Measurements from ENCODE around the gene OR5K4. TPM values are rescaled to one million over a fixed set of nuclear protein-coding genes. Genes with fewer than 3 reads are reported as not detected.
A peak's percentile ranks its signal among the peaks of the same experiment; 100 is the strongest.

The OR5K4 gene
- total and polyA plus RNA-seq, 2 donors (not counting 3 experiments of a cell fraction or from before 2014, with no cell fraction given): not detected

GRCh38 chr3:98398513-98398912, 44.9 kb downstream of the OR5K4 start:
- Histone ChIP-seq H3K9me3 (replicated peaks; ENCODE audit: control insufficient read depth, insufficient read depth, low read length) (no peaks in the 10 kb centered on the region), H3K79me2 (ENCODE audit: control insufficient read depth, insufficient read depth, low read length) (no peaks in the 10 kb centered on the region), H2AFZ (ENCODE audit: low read depth, low read length) (no peak overlapping the region), H3K27ac (ENCODE audit: insufficient read depth, low read depth, low read length) (no peak overlapping the region), H3K4me2 (ENCODE audit: insufficient read depth, low read length) (no peak overlapping the region), H3K9me1 (replicated peaks; ENCODE audit: control insufficient read depth, extremely low read depth, insufficient read depth, low read length) (no peaks in the 10 kb centered on the region), H3K9ac (replicated peaks; ENCODE audit: extremely low read depth, insufficient read depth, low read length) (no peak overlapping the region), H4K20me1 (replicated peaks; ENCODE audit: control insufficient read depth, extremely low read depth, insufficient read depth, low read length) (no peaks in the 10 kb centered on the region), H3K4me1 (ENCODE audit: control insufficient read depth, extremely low read depth, insufficient read depth, low read length) (no peaks in the 10 kb centered on the region), H3K27me3 (ENCODE audit: control insufficient read depth in 2 of 2, insufficient read depth in 2 of 2, low read length in 2 of 2) (no peaks in the 10 kb centered on the region), H3K4me3 (replicated peaks in 1 of 3; ENCODE audit: insufficient read depth in 1 of 3, low read depth in 1 of 3, low read length in 3 of 3) (no peak overlapping the region), H3K36me3 (ENCODE audit: control insufficient read depth in 2 of 2, extremely low read depth in 1 of 2, insufficient read depth in 2 of 2, low read length in 2 of 2) (no peaks in the 10 kb centered on the region)
- intact Hi-C loops (cut with micrococcal nuclease) (no loop called here), dilution Hi-C loops (cut with MboI; ENCODE audit: extremely low pct_ligation_motif_present, low sequenced_read_pairs) (no loop called here)
- peak; percentile 65 for FAIRE-seq
- CTCF ChIA-PET: no interaction called here
- no peak for TF ChIP-seq EZH2 (IDR thresholded peaks at IDR 0.05; ENCODE audit: borderline replicate concordance, low read depth, low read length, severe bottlenecking)
- no peak for TF ChIP-seq MYC (IDR thresholded peaks at IDR 0.05; ENCODE audit: low read depth, low read length)
- TF ChIP-seq JUN (IDR thresholded peaks at IDR 0.05; ENCODE audit: borderline replicate concordance, insufficient read depth, insufficient read length, low read depth): no peak
- TF ChIP-seq FOS (IDR thresholded peaks at IDR 0.05; ENCODE audit: borderline replicate concordance, insufficient read depth, low read length): no peak
- TF ChIP-seq POLR2AphosphoS5 (IDR thresholded peaks at IDR 0.05; ENCODE audit: insufficient read depth, low read depth, low read length): no peak
- TF ChIP-seq, protein P1, sequence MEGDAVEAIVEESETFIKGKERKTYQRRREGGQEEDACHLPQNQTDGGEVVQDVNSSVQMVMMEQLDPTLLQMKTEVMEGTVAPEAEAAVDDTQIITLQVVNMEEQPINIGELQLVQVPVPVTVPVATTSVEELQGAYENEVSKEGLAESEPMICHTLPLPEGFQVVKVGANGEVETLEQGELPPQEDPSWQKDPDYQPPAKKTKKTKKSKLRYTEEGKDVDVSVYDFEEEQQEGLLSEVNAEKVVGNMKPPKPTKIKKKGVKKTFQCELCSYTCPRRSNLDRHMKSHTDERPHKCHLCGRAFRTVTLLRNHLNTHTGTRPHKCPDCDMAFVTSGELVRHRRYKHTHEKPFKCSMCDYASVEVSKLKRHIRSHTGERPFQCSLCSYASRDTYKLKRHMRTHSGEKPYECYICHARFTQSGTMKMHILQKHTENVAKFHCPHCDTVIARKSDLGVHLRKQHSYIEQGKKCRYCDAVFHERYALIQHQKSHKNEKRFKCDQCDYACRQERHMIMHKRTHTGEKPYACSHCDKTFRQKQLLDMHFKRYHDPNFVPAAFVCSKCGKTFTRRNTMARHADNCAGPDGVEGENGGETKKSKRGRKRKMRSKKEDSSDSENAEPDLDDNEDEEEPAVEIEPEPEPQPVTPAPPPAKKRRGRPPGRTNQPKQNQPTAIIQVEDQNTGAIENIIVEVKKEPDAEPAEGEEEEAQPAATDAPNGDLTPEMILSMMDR (IDR thresholded peaks at IDR 0.05; ENCODE audit: extremely low read depth in 1 of 2, insufficient read depth in 1 of 2, low read depth in 1 of 2, low read length in 2 of 2): no peak
- TF ChIP-seq POLR2A (IDR thresholded peaks at IDR 0.05; ENCODE audit: low read depth, low read length): no peak
- no peak for TF ChIP-seq GATA2 (IDR thresholded peaks at IDR 0.05; ENCODE audit: insufficient read depth, insufficient read length, low read depth, low read length)
- TF ChIP-seq, protein P2, sequence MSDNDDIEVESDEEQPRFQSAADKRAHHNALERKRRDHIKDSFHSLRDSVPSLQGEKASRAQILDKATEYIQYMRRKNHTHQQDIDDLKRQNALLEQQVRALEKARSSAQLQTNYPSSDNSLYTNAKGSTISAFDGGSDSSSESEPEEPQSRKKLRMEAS (IDR thresholded peaks at IDR 0.05; ENCODE audit: insufficient read depth, insufficient read length): no peak
- POLR2A ChIA-PET: no interaction called here
- DNase-seq (ENCODE audit: low read depth, low spot score): no peak
- BruUV-seq (replicated peaks): no TSS peak

All from endothelial cell of umbilical vein (primary cell).